Measurements from ENCODE around the gene BATF3. TPM values are rescaled to one million over a fixed set of nuclear protein-coding genes. Genes with fewer than 3 reads are reported as not detected.

Gene BATF3
- total RNA-seq, 3 donors from 2014 or later (not counting 1 experiment from before 2014, with no cell fraction given) = 0.25 to 3.6 (median 1.2) TPM

DNA sequence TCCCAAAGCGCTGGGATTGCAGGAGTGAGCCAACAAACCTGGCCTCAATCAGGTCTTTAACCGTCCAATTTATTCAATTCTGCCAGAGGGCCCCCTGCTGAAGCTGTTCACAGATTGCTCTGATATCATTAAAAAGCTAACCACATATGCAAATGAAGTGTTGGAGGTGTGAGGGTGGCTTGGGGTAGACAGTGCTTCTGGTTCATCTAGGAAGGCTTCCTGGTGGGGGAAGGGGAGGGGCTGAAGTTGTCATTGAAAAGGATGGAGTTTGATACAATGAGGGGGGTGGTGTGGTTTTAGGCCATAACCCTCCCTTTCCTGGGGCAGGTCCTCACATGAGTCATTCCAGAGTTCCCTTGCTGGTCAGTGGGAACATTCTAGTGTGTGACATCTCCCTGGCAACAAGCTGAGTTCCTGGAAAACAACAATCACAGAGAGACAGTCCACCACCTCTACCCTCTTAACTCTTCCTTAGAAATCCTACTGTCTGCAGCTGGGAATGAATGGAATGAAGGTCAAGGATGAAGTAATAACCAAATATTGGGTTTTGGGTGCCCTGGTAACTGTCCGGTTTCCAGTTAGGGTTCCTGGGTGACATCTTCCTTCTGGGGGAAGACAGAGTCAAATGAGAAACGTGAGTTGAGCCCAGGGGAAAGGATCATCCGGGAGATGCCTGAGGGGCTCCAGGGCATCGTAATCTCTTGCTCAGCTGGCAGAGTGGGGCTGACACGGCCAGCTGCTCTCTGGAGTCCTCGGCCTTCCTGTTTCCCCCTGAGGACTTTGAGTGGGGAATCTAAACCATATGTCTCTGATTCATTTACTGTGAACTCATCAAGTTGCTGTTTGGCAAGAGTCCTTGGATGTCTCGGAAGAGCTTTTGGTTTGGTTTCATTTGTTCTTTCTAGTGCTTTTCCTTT is 32.2 kb downstream of the BATF3 start:
- ATAC-seq (peak in 2 of 3 donors; percentile 28 to 41), DNase-seq (peak in 1 of 2 donors; percentile 47)
- TF ChIP-seq, protein P1, sequence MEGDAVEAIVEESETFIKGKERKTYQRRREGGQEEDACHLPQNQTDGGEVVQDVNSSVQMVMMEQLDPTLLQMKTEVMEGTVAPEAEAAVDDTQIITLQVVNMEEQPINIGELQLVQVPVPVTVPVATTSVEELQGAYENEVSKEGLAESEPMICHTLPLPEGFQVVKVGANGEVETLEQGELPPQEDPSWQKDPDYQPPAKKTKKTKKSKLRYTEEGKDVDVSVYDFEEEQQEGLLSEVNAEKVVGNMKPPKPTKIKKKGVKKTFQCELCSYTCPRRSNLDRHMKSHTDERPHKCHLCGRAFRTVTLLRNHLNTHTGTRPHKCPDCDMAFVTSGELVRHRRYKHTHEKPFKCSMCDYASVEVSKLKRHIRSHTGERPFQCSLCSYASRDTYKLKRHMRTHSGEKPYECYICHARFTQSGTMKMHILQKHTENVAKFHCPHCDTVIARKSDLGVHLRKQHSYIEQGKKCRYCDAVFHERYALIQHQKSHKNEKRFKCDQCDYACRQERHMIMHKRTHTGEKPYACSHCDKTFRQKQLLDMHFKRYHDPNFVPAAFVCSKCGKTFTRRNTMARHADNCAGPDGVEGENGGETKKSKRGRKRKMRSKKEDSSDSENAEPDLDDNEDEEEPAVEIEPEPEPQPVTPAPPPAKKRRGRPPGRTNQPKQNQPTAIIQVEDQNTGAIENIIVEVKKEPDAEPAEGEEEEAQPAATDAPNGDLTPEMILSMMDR (IDR thresholded peaks at IDR 0.05) = no peak
- H3K27me3 Mint-ChIP-seq (ENCODE audit: low read depth in 2 of 2) = peaks cover 19 to 28% of the 10 kb centered on the region in 2 donors
- H3K36me3 Mint-ChIP-seq = no peaks in the 10 kb centered on the region
- Histone ChIP-seq H3K4me1 (ENCODE audit: control insufficient read depth, insufficient read depth, low read length) (peaks cover 34% of the 10 kb centered on the region), H3K36me3 (ENCODE audit: control insufficient read depth, insufficient read depth, low read length) (no peaks in the 10 kb centered on the region), H3K9me3 (ENCODE audit: control insufficient read depth, insufficient read depth, low read length) (no peaks in the 10 kb centered on the region), H3K27me3 (ENCODE audit: control insufficient read depth, insufficient read depth, low read length) (no peaks in the 10 kb centered on the region), H3K4me3 (ENCODE audit: low read length) (no peak overlapping the region), H3K27ac (ENCODE audit: low read length) (no peak overlapping the region)
- peak overlapping the region in 1 of 2 donors; percentile 63 for H3K27ac Mint-ChIP-seq
- WGBS (ENCODE audit: insufficient coverage) = 80% methylated on average over 9 of the region's 9 CpGs
- no peak overlapping the region for H3K4me3 Mint-ChIP-seq
- H3K9me3 Mint-ChIP-seq = no peaks in the 10 kb centered on the region
- peaks cover 17 to 28% of the 10 kb centered on the region in 2 donors for H3K4me1 Mint-ChIP-seq
- intact Hi-C loops (cut with micrococcal nuclease) = no loop called here

DNA sequence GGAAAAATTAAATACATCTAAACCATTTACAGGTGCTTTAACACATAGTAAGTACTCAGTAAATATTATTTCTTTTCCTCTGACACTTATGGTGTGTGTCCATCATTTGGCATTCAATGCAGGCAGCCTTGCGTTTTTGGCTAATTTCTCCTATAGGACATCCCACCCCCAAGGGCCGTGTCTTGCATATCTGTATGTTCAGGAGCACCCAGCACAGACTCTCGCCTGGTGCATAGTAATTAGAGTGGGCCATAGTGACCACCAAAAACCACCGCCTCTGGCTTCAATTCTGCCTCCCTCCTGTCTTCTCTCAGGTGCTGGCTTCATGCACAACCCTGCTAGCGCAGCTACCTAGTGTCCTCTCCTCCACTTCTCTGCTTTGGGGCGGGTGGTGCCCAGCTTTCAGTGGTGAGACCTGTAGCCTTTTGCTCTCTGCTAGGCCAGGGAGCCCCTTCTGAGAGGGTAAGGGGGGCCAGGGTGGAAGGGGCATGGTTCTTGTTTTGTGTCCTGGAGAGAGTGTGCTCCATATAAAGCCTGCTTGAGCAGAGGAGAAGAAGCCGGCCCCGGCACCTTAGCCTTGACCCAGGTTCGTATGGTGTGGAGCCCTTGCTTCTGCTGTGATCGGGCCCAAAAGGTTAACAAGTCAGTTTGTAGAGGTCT is 33.4 kb downstream of the BATF3 start:
- Mint-ChIP-seq H3K27ac (no peak overlapping the region), H3K4me3 (no peak overlapping the region), H3K36me3 (no peaks in the 10 kb centered on the region), H3K4me1 (peaks cover 17 to 24% of the 10 kb centered on the region in 2 donors), H3K9me3 (no peaks in the 10 kb centered on the region), H3K27me3 (ENCODE audit: low read depth in 2 of 2) (peaks cover 15 to 30% of the 10 kb centered on the region in 2 donors)
- intact Hi-C loops (cut with micrococcal nuclease) = no loop called here
- DNase-seq = no peak
- H3K4me1 ChIP-seq (ENCODE audit: control insufficient read depth, insufficient read depth, low read length) = peaks cover 30% of the 10 kb centered on the region
- H3K9me3 ChIP-seq (ENCODE audit: control insufficient read depth, insufficient read depth, low read length) = no peaks in the 10 kb centered on the region
- no peak overlapping the region for H3K27ac ChIP-seq (ENCODE audit: low read length)
- TF ChIP-seq, protein P1 (IDR thresholded peaks at IDR 0.05) = no peak
- no peak overlapping the region for H3K4me3 ChIP-seq (ENCODE audit: low read length)
- WGBS (ENCODE audit: insufficient coverage) = 87% methylated on average over 10 of the region's 10 CpGs
- ATAC-seq = no peak
- H3K27me3 ChIP-seq (ENCODE audit: control insufficient read depth, insufficient read depth, low read length) = no peaks in the 10 kb centered on the region
- no peaks in the 10 kb centered on the region for H3K36me3 ChIP-seq (ENCODE audit: control insufficient read depth, insufficient read depth, low read length)

DNA sequence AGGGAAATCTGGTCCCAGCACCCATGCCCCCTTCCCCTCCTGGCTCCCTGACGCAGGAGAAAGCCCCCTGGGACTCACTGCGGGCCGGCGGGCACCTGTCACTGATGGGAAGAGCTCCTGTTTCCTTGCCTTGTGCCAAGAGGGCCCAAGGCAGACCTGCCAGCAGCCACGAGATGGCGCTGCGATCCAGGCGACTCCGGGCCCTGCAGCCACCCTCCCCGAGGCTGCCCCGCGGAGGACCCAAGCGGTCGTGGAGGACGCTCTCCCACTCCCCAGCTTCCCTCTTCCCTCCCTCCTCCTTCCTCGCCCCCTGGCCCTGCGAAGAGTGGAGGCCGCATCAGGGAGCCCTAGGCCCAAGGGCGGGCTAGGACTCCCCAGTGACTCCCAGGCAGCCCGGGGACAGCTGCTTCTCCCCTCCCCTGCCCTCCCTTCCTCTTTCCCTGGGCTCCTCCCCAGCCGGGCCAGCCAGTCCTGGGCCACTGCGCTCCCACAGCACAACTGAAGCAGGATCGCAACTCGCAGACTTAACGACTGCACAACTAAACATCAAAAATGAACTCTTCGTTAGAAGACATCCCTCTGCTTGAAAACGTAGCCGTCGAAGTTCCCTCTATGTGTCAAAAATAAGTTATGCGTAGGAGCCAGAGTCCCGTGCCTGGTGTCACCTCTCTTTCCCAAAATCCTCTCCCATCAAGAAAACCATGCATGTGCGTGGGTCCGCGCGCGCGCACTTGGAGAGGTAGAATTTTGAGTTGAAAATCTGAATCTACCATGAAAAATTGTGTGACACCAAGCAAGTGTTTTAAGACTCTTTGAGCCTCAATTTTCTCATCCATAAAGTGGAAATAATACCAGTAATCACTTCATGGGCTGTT is 34.2 kb downstream of the BATF3 start:
- no peaks in the 10 kb centered on the region for H3K9me3 Mint-ChIP-seq
- Histone ChIP-seq H3K27me3 (ENCODE audit: control insufficient read depth, insufficient read depth, low read length) (no peaks in the 10 kb centered on the region), H3K27ac (ENCODE audit: low read length) (no peak overlapping the region), H3K4me3 (ENCODE audit: low read length) (peak overlapping the region; percentile 33), H3K4me1 (ENCODE audit: control insufficient read depth, insufficient read depth, low read length) (peaks cover 26% of the 10 kb centered on the region), H3K9me3 (ENCODE audit: control insufficient read depth, insufficient read depth, low read length) (no peaks in the 10 kb centered on the region), H3K36me3 (ENCODE audit: control insufficient read depth, insufficient read depth, low read length) (no peaks in the 10 kb centered on the region)
- TF ChIP-seq, protein P1 (IDR thresholded peaks at IDR 0.05) = peak; percentile 97
- no peaks in the 10 kb centered on the region for H3K36me3 Mint-ChIP-seq
- DNase-seq (peak; percentile 78 to 88), ATAC-seq (peak; percentile 94 to 97 (median 94))
- peaks cover 17 to 20% of the 10 kb centered on the region in 2 donors for H3K4me1 Mint-ChIP-seq
- H3K4me3 Mint-ChIP-seq = peak overlapping the region; percentile 74
- WGBS (ENCODE audit: insufficient coverage) = 26% methylated on average over 37 of the region's 37 CpGs
- H3K27me3 Mint-ChIP-seq (ENCODE audit: low read depth in 2 of 2) = peaks cover 18 to 29% of the 10 kb centered on the region in 2 donors
- intact Hi-C loops (cut with micrococcal nuclease) = loop anchor here (1.0 kb wide), 3 partner anchors 85 to 330 kb away; no protein-coding TSS in a partner anchor
- H3K27ac Mint-ChIP-seq = peak overlapping the region in 1 of 2 donors; percentile 57
